HCT116 (cell line): Measurements from ENCODE around the gene ZNF236.

Experiments used
- ELF1 ChIP-seq: IDR thresholded peaks from 2 replicates; pipeline ENCODE4 v1.6.1; 2012; ENCODE audit warnings: low read depth, borderline replicate concordance
- EZH2 ChIP-seq: fragments of 200-600 bp; sonication (generic); IDR thresholded peaks from 2 replicates; pipeline ENCODE4 v1.6.1; 2017; ENCODE audit warnings: antibody characterized with exemption, mixed run types
- POLR2A ChIP-seq: IDR thresholded peaks from 2 replicates; pipeline ENCODE4 v1.7.0; 2011; ENCODE audit warnings: borderline replicate concordance; ENCODE audit not compliant: insufficient read depth, insufficient read length; ENCODE audit errors: extremely low read depth
- POLR2AphosphoS5 ChIP-seq: IDR thresholded peaks from 2 replicates; pipeline ENCODE4 v1.6.1; 2011; ENCODE audit warnings: mild to moderate bottlenecking, low read depth, low read length, moderate library complexity
- YY1 ChIP-seq: IDR thresholded peaks from 2 replicates; pipeline ENCODE4 v1.6.1; 2011; ENCODE audit warnings: low read length, low read depth, moderate library complexity, mild to moderate bottlenecking; ENCODE audit not compliant: insufficient replicate concordance; ENCODE audit errors: extremely low read depth
- ZFX ChIP-seq: fragments of 450-650 bp; IDR thresholded peaks from 2 replicates; pipeline ENCODE4 v1.6.1; 2017
- TF ChIP-seq, protein P1 (sequence below), 3 experiments: fragments of 200-600 bp in 1 of 3; sonication (generic) in 1 of 3; IDR thresholded peaks in 2 of 3; conservative IDR thresholded peaks in 1 of 3; 2 replicates each; pipeline ENCODE4 v1.5.1; 2012 to 2017; ENCODE audit warnings: low read depth in 2 of 3, low read length in 2 of 3, antibody characterized with exemption in 1 of 3, borderline replicate concordance in 1 of 3, control low read depth in 1 of 3, mild to moderate bottlenecking in 1 of 3, mixed read lengths in 1 of 3, mixed run types in 1 of 3, moderate library complexity in 1 of 3; ENCODE audit not compliant: insufficient read depth in 1 of 3
- TF ChIP-seq, protein P2 (sequence below): IDR thresholded peaks from 2 replicates; pipeline ENCODE4 v1.6.1; 2012

DNA sequence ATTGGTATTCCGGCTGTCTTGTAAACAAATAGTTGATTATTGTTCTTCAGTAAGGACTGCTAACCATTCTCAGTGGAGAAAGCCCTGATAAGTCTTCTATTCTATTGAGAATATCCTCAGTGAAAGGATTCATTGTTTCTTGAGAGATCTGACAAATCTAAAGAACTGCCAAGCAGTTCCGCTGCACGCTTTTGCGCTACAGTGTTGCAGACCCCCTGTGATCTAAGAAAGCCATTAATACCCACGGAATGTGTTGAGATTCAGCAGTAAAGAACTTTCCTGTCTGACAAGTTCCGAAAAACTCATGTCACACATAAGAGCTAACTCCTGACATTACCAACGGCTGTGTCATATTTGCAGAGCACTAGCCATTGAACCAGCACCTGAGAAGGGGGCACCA, 63.8 kb downstream of the ZNF236 start:
- TF ChIP-seq, protein P1, sequence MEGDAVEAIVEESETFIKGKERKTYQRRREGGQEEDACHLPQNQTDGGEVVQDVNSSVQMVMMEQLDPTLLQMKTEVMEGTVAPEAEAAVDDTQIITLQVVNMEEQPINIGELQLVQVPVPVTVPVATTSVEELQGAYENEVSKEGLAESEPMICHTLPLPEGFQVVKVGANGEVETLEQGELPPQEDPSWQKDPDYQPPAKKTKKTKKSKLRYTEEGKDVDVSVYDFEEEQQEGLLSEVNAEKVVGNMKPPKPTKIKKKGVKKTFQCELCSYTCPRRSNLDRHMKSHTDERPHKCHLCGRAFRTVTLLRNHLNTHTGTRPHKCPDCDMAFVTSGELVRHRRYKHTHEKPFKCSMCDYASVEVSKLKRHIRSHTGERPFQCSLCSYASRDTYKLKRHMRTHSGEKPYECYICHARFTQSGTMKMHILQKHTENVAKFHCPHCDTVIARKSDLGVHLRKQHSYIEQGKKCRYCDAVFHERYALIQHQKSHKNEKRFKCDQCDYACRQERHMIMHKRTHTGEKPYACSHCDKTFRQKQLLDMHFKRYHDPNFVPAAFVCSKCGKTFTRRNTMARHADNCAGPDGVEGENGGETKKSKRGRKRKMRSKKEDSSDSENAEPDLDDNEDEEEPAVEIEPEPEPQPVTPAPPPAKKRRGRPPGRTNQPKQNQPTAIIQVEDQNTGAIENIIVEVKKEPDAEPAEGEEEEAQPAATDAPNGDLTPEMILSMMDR (IDR thresholded peaks at IDR 0.05 in 2 of 3, conservative IDR thresholded peaks at IDR 0.05 in 1 of 3; ENCODE audit: borderline replicate concordance in 1 of 3, insufficient read depth in 1 of 3, low read depth in 2 of 3, low read length in 2 of 3) = no peak
- TF ChIP-seq EZH2 = no peak
- TF ChIP-seq, protein P2, sequence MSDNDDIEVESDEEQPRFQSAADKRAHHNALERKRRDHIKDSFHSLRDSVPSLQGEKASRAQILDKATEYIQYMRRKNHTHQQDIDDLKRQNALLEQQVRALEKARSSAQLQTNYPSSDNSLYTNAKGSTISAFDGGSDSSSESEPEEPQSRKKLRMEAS = no peak
- no peak for TF ChIP-seq ZFX
- TF ChIP-seq POLR2A = no peak
- TF ChIP-seq YY1 = no peak
- no peak for TF ChIP-seq POLR2AphosphoS5
- TF ChIP-seq ELF1 = no peak
